ENCODE results near the gene USP17L17.
"Not testable (repeated sequence)": the region's sequence is repeated elsewhere in the genome, so short reads cannot be mapped to it uniquely, and the experiment has no call there.

Gene USP17L17

DNA sequence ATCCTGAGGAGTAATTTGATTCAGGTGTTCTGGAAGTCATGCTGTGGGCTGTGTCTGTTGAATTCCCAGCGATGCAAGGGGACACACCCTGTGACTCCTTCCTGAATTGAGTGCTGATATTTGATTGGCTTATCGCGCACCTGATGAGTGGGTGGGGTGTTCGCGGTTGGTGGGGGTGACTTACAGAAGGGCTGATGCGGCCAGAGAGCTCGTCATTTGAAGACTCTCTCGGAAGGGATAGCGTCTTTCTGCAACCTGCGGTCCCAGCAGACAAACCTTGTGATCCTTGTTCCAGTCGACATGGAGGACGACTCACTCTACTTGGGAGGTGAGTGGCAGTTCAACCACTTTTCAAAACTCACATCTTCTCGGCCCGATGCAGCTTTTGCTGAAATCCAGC is at the start of gene USP17L17:
USP17L17 (plus strand) TSS at position 301 of the 400 bp plus-strand sequence; CDS start at position 301, 0 bp downstream.
- H3K4me3 ChIP-seq; H3K9me3 ChIP-seq; DNase-seq (ENCODE audit: low spot score in 2 of 2); H3K36me3 ChIP-seq (replicated peaks); H3K27me3 ChIP-seq (ENCODE audit: low read depth); H3K4me1 ChIP-seq; in situ Hi-C loops (cut with MboI; ENCODE audit: low sequenced_read_pairs): not testable (repeated sequence)

DNA sequence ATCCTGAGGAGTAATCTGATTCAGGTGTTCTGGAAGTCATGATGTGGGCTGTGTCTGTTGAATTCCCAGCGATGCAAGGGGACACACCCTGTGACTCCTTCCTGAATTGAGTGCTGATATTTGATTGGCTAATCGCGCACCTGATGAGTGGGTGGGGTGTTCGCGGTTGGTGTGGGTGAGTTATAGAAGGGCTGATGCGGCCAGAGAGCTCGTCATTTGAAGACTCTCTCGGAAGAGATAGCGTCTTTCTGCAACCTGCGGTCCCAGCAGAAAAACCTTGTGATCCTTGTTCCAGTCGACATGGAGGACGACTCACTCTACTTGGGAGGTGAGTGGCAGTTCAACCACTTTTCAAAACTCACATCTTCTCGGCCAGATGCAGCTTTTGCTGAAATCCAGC is 33.3 kb upstream of the USP17L17 start, which contains the start of gene USP17L10:
USP17L10 (plus strand) TSS at position 301 of the 400 bp plus-strand sequence; CDS start at position 301, 0 bp downstream.
- H3K9me3 ChIP-seq; DNase-seq (ENCODE audit: low spot score in 2 of 2); H3K4me3 ChIP-seq; H3K4me1 ChIP-seq; H3K27me3 ChIP-seq (ENCODE audit: low read depth); H3K36me3 ChIP-seq (replicated peaks); in situ Hi-C loops (cut with MboI; ENCODE audit: low sequenced_read_pairs): not testable (repeated sequence)

DNA sequence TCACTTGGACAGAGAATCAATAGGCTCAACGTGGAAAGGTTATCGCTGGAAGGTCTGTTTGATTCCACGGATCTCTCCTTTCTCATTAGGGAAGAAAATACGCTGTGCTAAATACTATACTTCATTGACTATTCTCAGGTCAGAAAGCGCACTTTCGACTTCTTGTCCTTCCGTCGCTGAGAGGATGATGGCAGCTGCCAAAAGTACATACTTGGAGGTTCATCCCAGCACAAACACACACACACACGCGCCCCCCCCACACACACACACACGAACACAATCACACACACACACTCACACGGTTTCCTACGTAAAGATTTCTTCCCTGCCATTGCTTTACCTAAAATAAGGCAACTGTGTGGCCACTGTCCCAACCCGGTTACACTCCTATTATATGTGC is 29.0 kb upstream of the USP17L17 start:
- DNase-seq (ENCODE audit: low spot score in 2 of 2); H3K4me3 ChIP-seq; H3K4me1 ChIP-seq; H3K36me3 ChIP-seq (replicated peaks); H3K9me3 ChIP-seq; in situ Hi-C loops (cut with MboI; ENCODE audit: low sequenced_read_pairs); H3K27me3 ChIP-seq (ENCODE audit: low read depth): not testable (repeated sequence)

DNA sequence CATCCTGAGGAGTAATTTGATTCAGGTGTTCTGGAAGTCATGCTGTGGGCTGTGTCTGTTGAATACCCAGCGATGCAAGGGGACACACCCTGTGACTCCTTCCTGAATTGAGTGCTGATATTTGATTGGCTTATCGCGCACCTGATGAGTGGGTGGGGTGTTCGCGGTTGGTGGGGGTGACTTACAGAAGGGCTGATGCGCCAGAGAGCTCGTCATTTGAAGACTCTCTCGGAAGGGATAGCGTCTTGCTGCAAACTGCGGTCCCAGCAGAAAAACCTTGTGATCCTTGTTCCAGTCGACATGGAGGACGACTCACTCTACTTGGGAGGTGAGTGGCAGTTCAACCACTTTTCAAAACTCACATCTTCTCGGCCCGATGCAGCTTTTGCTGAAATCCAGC is 28.6 kb upstream of the USP17L17 start, which contains the start of gene USP17L11:
USP17L11 (plus strand) TSS at position 301 of the 400 bp plus-strand sequence; CDS start at position 301, 0 bp downstream.
- H3K27me3 ChIP-seq (ENCODE audit: low read depth); H3K36me3 ChIP-seq (replicated peaks); in situ Hi-C loops (cut with MboI; ENCODE audit: low sequenced_read_pairs); DNase-seq (ENCODE audit: low spot score in 2 of 2); H3K9me3 ChIP-seq; H3K4me3 ChIP-seq; H3K4me1 ChIP-seq: not testable (repeated sequence)

DNA sequence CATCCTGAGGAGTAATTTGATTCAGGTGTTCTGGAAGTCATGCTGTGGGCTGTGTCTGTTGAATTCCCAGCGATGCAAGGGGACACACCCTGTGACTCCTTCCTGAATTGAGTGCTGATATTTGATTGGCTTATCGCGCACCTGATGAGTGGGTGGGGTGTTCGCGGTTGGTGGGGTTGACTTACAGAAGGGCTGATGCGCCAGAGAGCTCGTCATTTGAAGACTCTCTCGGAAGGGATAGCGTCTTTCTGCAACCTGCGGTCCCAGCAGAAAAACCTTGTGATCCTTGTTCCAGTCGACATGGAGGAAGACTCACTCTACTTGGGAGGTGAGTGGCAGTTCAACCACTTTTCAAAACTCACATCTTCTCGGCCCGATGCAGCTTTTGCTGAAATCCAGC is 23.8 kb upstream of the USP17L17 start, which contains the start of gene USP17L12:
USP17L12 (plus strand) TSS at position 301 of the 400 bp plus-strand sequence; CDS start at position 301, 0 bp downstream.
- H3K27me3 ChIP-seq (ENCODE audit: low read depth); H3K4me1 ChIP-seq; in situ Hi-C loops (cut with MboI; ENCODE audit: low sequenced_read_pairs); H3K9me3 ChIP-seq; H3K4me3 ChIP-seq; H3K36me3 ChIP-seq (replicated peaks); DNase-seq (ENCODE audit: low spot score in 2 of 2): not testable (repeated sequence)

DNA sequence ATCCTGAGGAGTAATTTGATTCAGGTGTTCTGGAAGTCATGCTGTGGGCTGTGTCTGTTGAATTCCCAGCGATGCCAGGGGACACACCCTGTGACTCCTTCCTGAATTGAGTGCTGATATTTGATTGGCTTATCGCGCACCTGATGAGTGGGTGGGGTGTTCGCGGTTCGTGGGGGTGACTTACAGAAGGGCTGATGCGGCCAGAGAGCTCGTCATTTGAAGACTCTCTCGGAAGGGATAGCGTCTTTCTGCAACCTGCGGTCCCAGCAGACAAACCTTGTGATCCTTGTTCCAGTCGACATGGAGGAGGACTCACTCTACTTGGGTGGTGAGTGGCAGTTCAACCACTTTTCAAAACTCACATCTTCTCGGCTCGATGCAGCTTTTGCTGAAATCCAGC is 19.1 kb upstream of the USP17L17 start, which contains the start of gene USP17L13:
USP17L13 (plus strand) TSS at position 301 of the 400 bp plus-strand sequence; CDS start at position 301, 0 bp downstream.
- H3K36me3 ChIP-seq (replicated peaks); in situ Hi-C loops (cut with MboI; ENCODE audit: low sequenced_read_pairs); DNase-seq (ENCODE audit: low spot score in 2 of 2); H3K4me3 ChIP-seq; H3K4me1 ChIP-seq; H3K27me3 ChIP-seq (ENCODE audit: low read depth); H3K9me3 ChIP-seq: not testable (repeated sequence)

GRCh38 chr4:9230249-9230648 is 13.4 kb upstream of the USP17L17 start:
- H3K27me3 ChIP-seq (ENCODE audit: low read depth); DNase-seq (ENCODE audit: low spot score in 2 of 2); H3K9me3 ChIP-seq; in situ Hi-C loops (cut with MboI; ENCODE audit: low sequenced_read_pairs); H3K4me1 ChIP-seq; H3K4me3 ChIP-seq; H3K36me3 ChIP-seq (replicated peaks): not testable (repeated sequence)

- in situ Hi-C loops (cut with MboI; ENCODE audit: low sequenced_read_pairs); H3K36me3 ChIP-seq (replicated peaks); H3K9me3 ChIP-seq; H3K4me3 ChIP-seq; DNase-seq (ENCODE audit: low spot score in 2 of 2); H3K27me3 ChIP-seq (ENCODE audit: low read depth); H3K4me1 ChIP-seq: not testable (repeated sequence)
Observed at GRCh38 chr4:9234085-9234484, 9.6 kb upstream of the USP17L17 start, which contains the start of gene USP17L15. TSS of gene USP17L15 (plus strand) at chr4:9234385. CDS start at chr4:9234385, 0 bp downstream.

DNA sequence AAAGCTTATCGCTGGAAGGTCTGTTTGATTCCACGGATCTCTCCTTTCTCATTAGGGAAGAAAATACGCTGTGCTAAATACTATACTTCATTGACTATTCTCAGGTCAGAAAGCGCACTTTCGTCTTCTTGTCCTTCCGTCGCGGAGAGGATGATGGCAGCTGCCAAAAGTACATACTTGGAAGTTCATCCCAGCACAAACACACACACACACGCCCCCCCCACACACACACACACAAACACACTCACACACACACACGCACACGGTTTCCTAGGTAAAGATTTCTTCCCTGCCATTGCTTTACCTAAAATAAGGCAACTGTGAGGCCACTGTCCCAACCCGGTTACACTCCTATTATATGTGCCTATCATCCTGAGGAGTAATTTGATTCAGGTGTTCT is 5.2 kb upstream of the USP17L17 start:
- in situ Hi-C loops (cut with MboI; ENCODE audit: low sequenced_read_pairs); H3K36me3 ChIP-seq (replicated peaks); H3K27me3 ChIP-seq (ENCODE audit: low read depth); H3K4me1 ChIP-seq; H3K4me3 ChIP-seq; H3K9me3 ChIP-seq: not testable (repeated sequence)
- DNase-seq (ENCODE audit: low spot score in 2 of 2): peak in 1 of 2 experiments; percentile 6

DNA sequence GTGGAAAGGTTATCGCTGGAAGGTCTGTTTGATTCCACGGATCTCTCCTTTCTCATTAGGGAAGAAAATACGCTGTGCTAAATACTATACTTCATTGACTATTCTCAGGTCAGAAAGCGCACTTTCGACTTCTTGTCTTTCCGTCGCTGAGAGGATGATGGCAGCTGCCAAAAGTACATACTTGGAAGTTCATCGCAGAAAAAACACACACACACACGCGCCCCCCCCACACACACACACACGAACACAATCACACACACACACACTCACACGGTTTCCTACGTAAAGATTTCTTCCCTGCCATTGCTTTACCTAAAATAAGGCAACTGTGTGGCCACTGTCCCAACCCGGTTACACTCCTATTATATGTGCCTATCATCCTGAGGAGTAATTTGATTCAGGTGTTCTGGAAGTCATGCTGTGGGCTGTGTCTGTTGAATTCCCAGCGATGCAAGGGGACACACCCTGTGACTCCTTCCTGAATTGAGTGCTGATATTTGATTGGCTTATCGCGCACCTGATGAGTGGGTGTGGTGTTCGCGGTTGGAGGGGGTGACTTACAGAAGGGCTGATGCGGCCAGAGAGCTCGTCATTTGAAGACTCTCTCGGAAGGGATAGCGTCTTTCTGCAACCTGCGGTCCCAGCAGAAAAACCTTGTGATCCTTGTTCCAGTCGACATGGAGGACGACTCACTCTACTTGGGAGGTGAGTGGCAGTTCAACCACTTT is 4.4 kb downstream of the USP17L17 start, which contains the start of gene USP17L18:
USP17L18 (plus strand) TSS at position 678 of the 728 bp plus-strand sequence; CDS start at position 678, 0 bp downstream.
- DNase-seq (ENCODE audit: low spot score in 2 of 2): peak in 1 of 2 experiments; percentile 8
- in situ Hi-C loops (cut with MboI; ENCODE audit: low sequenced_read_pairs): not testable (repeated sequence)

DNA sequence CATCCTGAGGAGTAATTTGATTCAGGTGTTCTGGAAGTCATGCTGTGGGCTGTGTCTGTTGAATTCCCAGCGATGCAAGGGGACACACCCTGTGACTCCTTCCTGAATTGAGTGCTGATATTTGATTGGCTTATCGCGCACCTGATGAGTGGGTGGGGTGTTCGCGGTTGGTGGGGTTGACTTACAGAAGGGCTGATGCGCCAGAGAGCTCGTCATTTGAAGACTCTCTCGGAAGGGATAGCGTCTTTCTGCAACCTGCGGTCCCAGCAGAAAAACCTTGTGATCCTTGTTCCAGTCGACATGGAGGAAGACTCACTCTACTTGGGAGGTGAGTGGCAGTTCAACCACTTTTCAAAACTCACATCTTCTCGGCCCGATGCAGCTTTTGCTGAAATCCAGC is 9.4 kb downstream of the USP17L17 start, which contains the start of gene USP17L19:
USP17L19 (plus strand) TSS at position 301 of the 400 bp plus-strand sequence; CDS start at position 301, 0 bp downstream.
- in situ Hi-C loops (cut with MboI; ENCODE audit: low sequenced_read_pairs); H3K36me3 ChIP-seq (replicated peaks); H3K4me3 ChIP-seq; H3K9me3 ChIP-seq; DNase-seq (ENCODE audit: low spot score in 2 of 2); H3K4me1 ChIP-seq; H3K27me3 ChIP-seq (ENCODE audit: low read depth): not testable (repeated sequence)

More for the DNA sequence above, 4.4 kb downstream of the USP17L17 start, which contains the start of gene USP17L18:
- H3K4me1 ChIP-seq; H3K27me3 ChIP-seq (ENCODE audit: low read depth); H3K36me3 ChIP-seq (replicated peaks); H3K9me3 ChIP-seq; H3K4me3 ChIP-seq: not testable (repeated sequence)

- in situ Hi-C loops (cut with MboI; ENCODE audit: low sequenced_read_pairs); H3K4me3 ChIP-seq; H3K9me3 ChIP-seq: not testable (repeated sequence)
Observed at GRCh38 chr4:9257824-9258223, 14.1 kb downstream of the USP17L17 start, which contains the start of gene USP17L20. TSS of gene USP17L20 (plus strand) at chr4:9258124. CDS start at chr4:9258124, 0 bp downstream.

GRCh38 chr4:9262572-9262971 is 18.9 kb downstream of the USP17L17 start, which contains the start of gene USP17L21:
TSS of gene USP17L21 (plus strand) at chr4:9262872. CDS start at chr4:9262872, 0 bp downstream.
- H3K4me1 ChIP-seq; DNase-seq (ENCODE audit: low spot score in 2 of 2); H3K4me3 ChIP-seq; in situ Hi-C loops (cut with MboI; ENCODE audit: low sequenced_read_pairs); H3K27me3 ChIP-seq (ENCODE audit: low read depth); H3K36me3 ChIP-seq (replicated peaks); H3K9me3 ChIP-seq: not testable (repeated sequence)

More at GRCh38 chr4:9257824-9258223, 14.1 kb downstream of the USP17L17 start, which contains the start of gene USP17L20:
- H3K27me3 ChIP-seq (ENCODE audit: low read depth); H3K4me1 ChIP-seq; DNase-seq (ENCODE audit: low spot score in 2 of 2); H3K36me3 ChIP-seq (replicated peaks): not testable (repeated sequence)

GRCh38 chr4:9267319-9267718 is 23.6 kb downstream of the USP17L17 start, which contains the start of gene USP17L22:
TSS of gene USP17L22 (plus strand) at chr4:9267619. CDS start at chr4:9267619, 0 bp downstream.
- DNase-seq (ENCODE audit: low spot score in 2 of 2); in situ Hi-C loops (cut with MboI; ENCODE audit: low sequenced_read_pairs); H3K9me3 ChIP-seq; H3K4me1 ChIP-seq; H3K27me3 ChIP-seq (ENCODE audit: low read depth); H3K4me3 ChIP-seq; H3K36me3 ChIP-seq (replicated peaks): not testable (repeated sequence)

Data from HAP-1 (cell line).